ENCODE results near the gene SNX15.

Gene SNX15

GRCh38 chr11:65055538-65055937, 28.3 kb downstream of the SNX15 start:
- in situ Hi-C loops (cut with MboI; ENCODE audit: low sequenced_read_pairs), result no loop called here

GRCh38 chr11:65056999-65057398, 29.8 kb downstream of the SNX15 start:
- in situ Hi-C loops (cut with MboI; ENCODE audit: low sequenced_read_pairs), result no loop called here

- in situ Hi-C loops (cut with MboI; ENCODE audit: low sequenced_read_pairs), result no loop called here
Measured at GRCh38 chr11:65057526-65057925, 30.3 kb downstream of the SNX15 start.

GRCh38 chr11:65058012-65058411, 30.8 kb downstream of the SNX15 start:
- in situ Hi-C loops (cut with MboI; ENCODE audit: low sequenced_read_pairs), result no loop called here

GRCh38 chr11:65058419-65059054, 31.3 kb downstream of the SNX15 start, which contains the start of gene NAALADL1:
Gene NAALADL1, minus strand, starts transcription at chr11:65058553. Its CDS starts 32 bp downstream, at chr11:65058521.
- in situ Hi-C loops (cut with MboI; ENCODE audit: low sequenced_read_pairs), result no loop called here

- in situ Hi-C loops (cut with MboI; ENCODE audit: low sequenced_read_pairs), result no loop called here
Measured at GRCh38 chr11:65059523-65059922, 32.3 kb downstream of the SNX15 start.

- in situ Hi-C loops (cut with MboI; ENCODE audit: low sequenced_read_pairs), result no loop called here
Measured at GRCh38 chr11:65059959-65060824, 33.0 kb downstream of the SNX15 start.

GRCh38 chr11:65060913-65061408, 33.7 kb downstream of the SNX15 start:
- in situ Hi-C loops (cut with MboI; ENCODE audit: low sequenced_read_pairs), result no loop called here

- in situ Hi-C loops (cut with MboI; ENCODE audit: low sequenced_read_pairs), result no loop called here
Measured at GRCh38 chr11:65063532-65063931, 36.3 kb downstream of the SNX15 start.

GRCh38 chr11:65064847-65065240, 37.6 kb downstream of the SNX15 start:
- in situ Hi-C loops (cut with MboI; ENCODE audit: low sequenced_read_pairs), result no loop called here

- in situ Hi-C loops (cut with MboI; ENCODE audit: low sequenced_read_pairs), result no loop called here
Measured at GRCh38 chr11:65065851-65066250, 38.6 kb downstream of the SNX15 start.

- in situ Hi-C loops (cut with MboI; ENCODE audit: low sequenced_read_pairs), result no loop called here
Measured at GRCh38 chr11:65066315-65066714, 39.1 kb downstream of the SNX15 start.

- in situ Hi-C loops (cut with MboI; ENCODE audit: low sequenced_read_pairs), result no loop called here
Measured at GRCh38 chr11:65066805-65067291, 39.6 kb downstream of the SNX15 start.

- in situ Hi-C loops (cut with MboI; ENCODE audit: low sequenced_read_pairs), result no loop called here
Measured at GRCh38 chr11:65067446-65067845, 40.2 kb downstream of the SNX15 start.

GRCh38 chr11:65069217-65069616, 42.0 kb downstream of the SNX15 start:
- in situ Hi-C loops (cut with MboI; ENCODE audit: low sequenced_read_pairs), result no loop called here

GRCh38 chr11:65071907-65072630, 44.8 kb downstream of the SNX15 start:
- in situ Hi-C loops (cut with MboI; ENCODE audit: low sequenced_read_pairs), result no loop called here

- in situ Hi-C loops (cut with MboI; ENCODE audit: low sequenced_read_pairs), result no loop called here
Measured at GRCh38 chr11:65072631-65072966, 45.4 kb downstream of the SNX15 start.

GRCh38 chr11:65077451-65077850, 50.2 kb downstream of the SNX15 start:
- in situ Hi-C loops (cut with MboI; ENCODE audit: low sequenced_read_pairs), result no loop called here

- in situ Hi-C loops (cut with MboI; ENCODE audit: low sequenced_read_pairs), result no loop called here
Measured at GRCh38 chr11:65078151-65078550, 50.9 kb downstream of the SNX15 start.

- in situ Hi-C loops (cut with MboI; ENCODE audit: low sequenced_read_pairs), result no loop called here
Measured at GRCh38 chr11:65078786-65079342, 51.6 kb downstream of the SNX15 start.
